ENCODE results near the gene ZNF500. TPM values are rescaled to one million over a fixed set of nuclear protein-coding genes. Genes with fewer than 3 reads are reported as not detected.

Gene ZNF500
- total and polyA plus RNA-seq, 2 donors, result 7.7 to 13.8 TPM

GRCh38 chr16:4733211-4733742 is 33.7 kb downstream of the ZNF500 start:
- Histone ChIP-seq H3K4me1 (ENCODE audit: control insufficient read depth in 2 of 2, insufficient read depth in 2 of 2, low read length in 2 of 2) (peaks cover 10 to 17% of the 10 kb centered on the region in 2 donors), H3K9me3 (ENCODE audit: control insufficient read depth in 2 of 2, insufficient read depth in 1 of 2, low read length in 1 of 2) (peaks cover 0 to 4% of the 10 kb centered on the region in 2 donors), H3K27ac (ENCODE audit: low read depth in 1 of 2, low read length in 1 of 2) (no peak overlapping the region), H3K27me3 (ENCODE audit: control insufficient read depth in 2 of 2, insufficient read depth in 1 of 2, low read length in 1 of 2) (no peaks in the 10 kb centered on the region), H3K4me3 (ENCODE audit: low read length in 2 of 2) (peak overlapping the region; percentile 73 to 93), H3K36me3 (ENCODE audit: control insufficient read depth in 2 of 2, insufficient read depth in 2 of 2, low read length in 1 of 2) (peaks cover 2 to 7% of the 10 kb centered on the region in 2 donors)
- 46% methylated on average over 17 of the region's 17 CpGs for WGBS
- no peak for DNase-seq (ENCODE audit: low read depth in 6 of 9, low spot score in 9 of 9)

GRCh38 chr16:4729876-4730275 is 37.1 kb downstream of the ZNF500 start:
- no peak for DNase-seq (ENCODE audit: low read depth in 6 of 9, low spot score in 9 of 9)
- H3K9me3 ChIP-seq (ENCODE audit: control insufficient read depth in 2 of 2, insufficient read depth in 1 of 2, low read length in 1 of 2), result peaks cover 0 to 4% of the 10 kb centered on the region in 2 donors
- H3K27me3 ChIP-seq (ENCODE audit: control insufficient read depth in 2 of 2, insufficient read depth in 1 of 2, low read length in 1 of 2), result no peaks in the 10 kb centered on the region
- no peak overlapping the region for H3K27ac ChIP-seq (ENCODE audit: low read depth in 1 of 2, low read length in 1 of 2)
- peaks cover 4 to 8% of the 10 kb centered on the region in 2 donors for H3K4me1 ChIP-seq (ENCODE audit: control insufficient read depth in 2 of 2, insufficient read depth in 2 of 2, low read length in 2 of 2)
- no peak overlapping the region for H3K4me3 ChIP-seq (ENCODE audit: low read length in 2 of 2)
- peaks cover 9 to 23% of the 10 kb centered on the region in 2 donors for H3K36me3 ChIP-seq (ENCODE audit: control insufficient read depth in 2 of 2, insufficient read depth in 2 of 2, low read length in 1 of 2)
- 98% methylated on average over 15 of the region's 15 CpGs for WGBS

GRCh38 chr16:4728676-4729075 is 38.3 kb downstream of the ZNF500 start:
- Histone ChIP-seq H3K4me3 (ENCODE audit: low read length in 2 of 2) (no peak overlapping the region), H3K27me3 (ENCODE audit: control insufficient read depth in 2 of 2, insufficient read depth in 1 of 2, low read length in 1 of 2) (no peaks in the 10 kb centered on the region), H3K36me3 (ENCODE audit: control insufficient read depth in 2 of 2, insufficient read depth in 2 of 2, low read length in 1 of 2) (peaks cover 9 to 28% of the 10 kb centered on the region in 2 donors), H3K9me3 (ENCODE audit: control insufficient read depth in 2 of 2, insufficient read depth in 1 of 2, low read length in 1 of 2) (no peaks in the 10 kb centered on the region), H3K27ac (ENCODE audit: low read depth in 1 of 2, low read length in 1 of 2) (no peak overlapping the region), H3K4me1 (ENCODE audit: control insufficient read depth in 2 of 2, insufficient read depth in 2 of 2, low read length in 2 of 2) (peaks cover 4 to 6% of the 10 kb centered on the region in 2 donors)
- 98% methylated on average over 8 of the region's 8 CpGs for WGBS
- DNase-seq (ENCODE audit: low read depth in 6 of 9, low spot score in 9 of 9), result no peak

- DNase-seq (ENCODE audit: low read depth in 6 of 9, low spot score in 9 of 9), result no peak
- WGBS, result 98% methylated on average over 18 of the region's 18 CpGs
- H3K27ac ChIP-seq (ENCODE audit: low read depth in 1 of 2, low read length in 1 of 2), result no peak overlapping the region
- no peak overlapping the region for H3K4me3 ChIP-seq (ENCODE audit: low read length in 2 of 2)
- no peaks in the 10 kb centered on the region for H3K4me1 ChIP-seq (ENCODE audit: control insufficient read depth in 2 of 2, insufficient read depth in 2 of 2, low read length in 2 of 2)
- peaks cover 9 to 33% of the 10 kb centered on the region in 2 donors for H3K36me3 ChIP-seq (ENCODE audit: control insufficient read depth in 2 of 2, insufficient read depth in 2 of 2, low read length in 1 of 2)
- H3K27me3 ChIP-seq (ENCODE audit: control insufficient read depth in 2 of 2, insufficient read depth in 1 of 2, low read length in 1 of 2), result no peaks in the 10 kb centered on the region
- no peaks in the 10 kb centered on the region for H3K9me3 ChIP-seq (ENCODE audit: control insufficient read depth in 2 of 2, insufficient read depth in 1 of 2, low read length in 1 of 2)
These were observed 40.3 kb downstream of the ZNF500 start for GRCh38 chr16:4726616-4727015.

GRCh38 chr16:4724661-4725270 is 42.2 kb downstream of the ZNF500 start:
- Histone ChIP-seq H3K36me3 (ENCODE audit: control insufficient read depth in 2 of 2, insufficient read depth in 2 of 2, low read length in 1 of 2) (peaks cover 9 to 33% of the 10 kb centered on the region in 2 donors), H3K27ac (ENCODE audit: low read depth in 1 of 2, low read length in 1 of 2) (no peak overlapping the region), H3K9me3 (ENCODE audit: control insufficient read depth in 2 of 2, insufficient read depth in 1 of 2, low read length in 1 of 2) (no peaks in the 10 kb centered on the region), H3K4me1 (ENCODE audit: control insufficient read depth in 2 of 2, insufficient read depth in 2 of 2, low read length in 2 of 2) (no peaks in the 10 kb centered on the region), H3K4me3 (ENCODE audit: low read length in 2 of 2) (no peak overlapping the region), H3K27me3 (ENCODE audit: control insufficient read depth in 2 of 2, insufficient read depth in 1 of 2, low read length in 1 of 2) (no peaks in the 10 kb centered on the region)
- WGBS, result 97% methylated on average over 11 of the region's 11 CpGs
- no peak for DNase-seq (ENCODE audit: low read depth in 6 of 9, low spot score in 9 of 9)

- DNase-seq (ENCODE audit: low read depth in 6 of 9, low spot score in 9 of 9), result no peak
- 97% methylated on average over 14 of the region's 14 CpGs for WGBS
- H3K4me3 ChIP-seq (ENCODE audit: low read length in 2 of 2), result no peak overlapping the region
- no peaks in the 10 kb centered on the region for H3K4me1 ChIP-seq (ENCODE audit: control insufficient read depth in 2 of 2, insufficient read depth in 2 of 2, low read length in 2 of 2)
- H3K36me3 ChIP-seq (ENCODE audit: control insufficient read depth in 2 of 2, insufficient read depth in 2 of 2, low read length in 1 of 2), result peaks cover 7 to 26% of the 10 kb centered on the region in 2 donors
- H3K27me3 ChIP-seq (ENCODE audit: control insufficient read depth in 2 of 2, insufficient read depth in 1 of 2, low read length in 1 of 2), result no peaks in the 10 kb centered on the region
- no peak overlapping the region for H3K27ac ChIP-seq (ENCODE audit: low read depth in 1 of 2, low read length in 1 of 2)
- H3K9me3 ChIP-seq (ENCODE audit: control insufficient read depth in 2 of 2, insufficient read depth in 1 of 2, low read length in 1 of 2), result no peaks in the 10 kb centered on the region
These were observed 43.7 kb downstream of the ZNF500 start for GRCh38 chr16:4723071-4723767.

- H3K27ac ChIP-seq (ENCODE audit: low read depth in 1 of 2, low read length in 1 of 2), result no peak overlapping the region
- H3K4me3 ChIP-seq (ENCODE audit: low read length in 2 of 2), result no peak overlapping the region
- WGBS, result 85% methylated on average over 5 of the region's 5 CpGs
- no peaks in the 10 kb centered on the region for H3K9me3 ChIP-seq (ENCODE audit: control insufficient read depth in 2 of 2, insufficient read depth in 1 of 2, low read length in 1 of 2)
- peaks cover 12 to 19% of the 10 kb centered on the region in 2 donors for H3K36me3 ChIP-seq (ENCODE audit: control insufficient read depth in 2 of 2, insufficient read depth in 2 of 2, low read length in 1 of 2)
- no peak for DNase-seq (ENCODE audit: low read depth in 6 of 9, low spot score in 9 of 9)
- H3K27me3 ChIP-seq (ENCODE audit: control insufficient read depth in 2 of 2, insufficient read depth in 1 of 2, low read length in 1 of 2), result no peaks in the 10 kb centered on the region
- H3K4me1 ChIP-seq (ENCODE audit: control insufficient read depth in 2 of 2, insufficient read depth in 2 of 2, low read length in 2 of 2), result no peaks in the 10 kb centered on the region
These were observed 48.5 kb downstream of the ZNF500 start for GRCh38 chr16:4718466-4718865.

GRCh38 chr16:4714996-4715395 is 52.0 kb downstream of the ZNF500 start:
- Histone ChIP-seq H3K4me3 (ENCODE audit: low read length in 2 of 2) (no peak overlapping the region), H3K27ac (ENCODE audit: low read depth in 1 of 2, low read length in 1 of 2) (no peak overlapping the region), H3K36me3 (ENCODE audit: control insufficient read depth in 2 of 2, insufficient read depth in 2 of 2, low read length in 1 of 2) (peaks cover 12 to 16% of the 10 kb centered on the region in 2 donors), H3K27me3 (ENCODE audit: control insufficient read depth in 2 of 2, insufficient read depth in 1 of 2, low read length in 1 of 2) (no peaks in the 10 kb centered on the region), H3K9me3 (ENCODE audit: control insufficient read depth in 2 of 2, insufficient read depth in 1 of 2, low read length in 1 of 2) (no peaks in the 10 kb centered on the region), H3K4me1 (ENCODE audit: control insufficient read depth in 2 of 2, insufficient read depth in 2 of 2, low read length in 2 of 2) (no peaks in the 10 kb centered on the region)
- 98% methylated on average over 2 of the region's 2 CpGs for WGBS
- no peak for DNase-seq (ENCODE audit: low read depth in 6 of 9, low spot score in 9 of 9)
